Stimulated activated memory B cell treated with anti-CD40 and anti-IgM and Interleukin-4, amounts not matched to agents 10 μg/mL and 1 μg/mL and 100 μg/mL, for 72 hours (primary cell): ENCODE data around the gene ARL13A.
"Not testable (repeated sequence)": the region's sequence is repeated elsewhere in the genome, so short reads cannot be mapped to it uniquely, and the experiment has no call there.

Experiments
- ATAC-seq: fragments of 150-1000 bp; cut with Tn5 transposase; 2 replicates; pipeline ENCODE4 v1.10.0; 2021
- H3K27ac Mint-ChIP-seq: one replicate; pipeline ENCODE4 v1.8.0; 2022; ENCODE audit warnings: mild to moderate bottlenecking, mixed read lengths
- H3K27me3 Mint-ChIP-seq: one replicate; pipeline ENCODE4 v1.8.0; 2022; ENCODE audit warnings: mixed read lengths
- H3K36me3 Mint-ChIP-seq: one replicate; pipeline ENCODE4 v1.8.0; 2022; ENCODE audit warnings: mixed read lengths
- H3K4me1 Mint-ChIP-seq: one replicate; pipeline ENCODE4 v1.8.0; 2022; ENCODE audit warnings: mixed read lengths
- H3K4me3 Mint-ChIP-seq: one replicate; pipeline ENCODE4 v1.8.0; 2022; ENCODE audit warnings: mild to moderate bottlenecking, moderate library complexity, mixed read lengths
- H3K9me3 Mint-ChIP-seq: one replicate; pipeline ENCODE4 v1.8.0; 2022; ENCODE audit warnings: mixed read lengths

The ARL13A gene

DNA sequence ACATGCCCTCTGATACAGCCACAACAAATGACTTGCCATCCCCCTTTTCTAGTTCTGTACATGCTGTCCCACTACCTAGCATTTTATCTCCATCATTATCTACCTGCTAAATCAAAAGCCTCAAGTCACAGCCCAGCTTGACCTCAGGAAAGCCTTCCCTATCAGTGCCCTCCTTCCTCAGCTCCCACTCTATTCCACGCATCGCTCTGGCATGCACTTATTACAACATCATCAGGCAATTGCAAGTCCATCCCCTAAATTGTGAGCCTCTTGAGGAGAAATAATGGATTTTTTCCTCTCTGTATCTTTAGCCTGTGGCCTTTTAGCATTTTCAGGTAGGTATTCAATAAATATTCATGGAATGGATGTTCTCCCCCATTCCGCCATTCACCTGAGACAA is 5.7 kb downstream of the ARL13A start:
- Mint-ChIP-seq H3K4me3 (no peak overlapping the region), H3K9me3 (no peaks in the 10 kb centered on the region), H3K36me3 (peaks cover 21% of the 10 kb centered on the region), H3K27me3 (no peaks in the 10 kb centered on the region), H3K27ac (no peak overlapping the region), H3K4me1 (no peaks in the 10 kb centered on the region)
- ATAC-seq, result no peak

DNA sequence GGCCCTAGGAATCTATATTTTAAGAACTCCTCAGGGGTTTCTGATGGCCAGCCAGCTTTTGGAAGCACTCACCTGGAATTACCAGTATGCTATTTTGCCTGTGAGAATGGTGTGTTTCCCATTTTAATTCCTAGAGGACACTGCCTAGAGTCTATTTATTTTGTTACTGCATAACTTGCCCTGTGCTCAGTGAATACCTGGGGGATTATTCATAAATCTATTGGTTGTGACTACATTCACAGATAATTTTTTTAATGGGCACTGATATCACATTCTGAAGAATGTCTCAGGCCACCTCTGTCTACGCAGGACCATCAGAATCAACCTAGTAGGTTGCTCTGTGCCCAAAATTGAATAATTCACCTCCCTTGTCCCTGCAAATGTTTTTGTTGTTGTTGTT is 6.7 kb downstream of the ARL13A start:
- Mint-ChIP-seq H3K9me3 (no peaks in the 10 kb centered on the region), H3K4me3 (no peak overlapping the region), H3K27ac (no peak overlapping the region), H3K4me1 (no peaks in the 10 kb centered on the region), H3K36me3 (peaks cover 21% of the 10 kb centered on the region), H3K27me3 (no peaks in the 10 kb centered on the region)
- ATAC-seq, result no peak

DNA sequence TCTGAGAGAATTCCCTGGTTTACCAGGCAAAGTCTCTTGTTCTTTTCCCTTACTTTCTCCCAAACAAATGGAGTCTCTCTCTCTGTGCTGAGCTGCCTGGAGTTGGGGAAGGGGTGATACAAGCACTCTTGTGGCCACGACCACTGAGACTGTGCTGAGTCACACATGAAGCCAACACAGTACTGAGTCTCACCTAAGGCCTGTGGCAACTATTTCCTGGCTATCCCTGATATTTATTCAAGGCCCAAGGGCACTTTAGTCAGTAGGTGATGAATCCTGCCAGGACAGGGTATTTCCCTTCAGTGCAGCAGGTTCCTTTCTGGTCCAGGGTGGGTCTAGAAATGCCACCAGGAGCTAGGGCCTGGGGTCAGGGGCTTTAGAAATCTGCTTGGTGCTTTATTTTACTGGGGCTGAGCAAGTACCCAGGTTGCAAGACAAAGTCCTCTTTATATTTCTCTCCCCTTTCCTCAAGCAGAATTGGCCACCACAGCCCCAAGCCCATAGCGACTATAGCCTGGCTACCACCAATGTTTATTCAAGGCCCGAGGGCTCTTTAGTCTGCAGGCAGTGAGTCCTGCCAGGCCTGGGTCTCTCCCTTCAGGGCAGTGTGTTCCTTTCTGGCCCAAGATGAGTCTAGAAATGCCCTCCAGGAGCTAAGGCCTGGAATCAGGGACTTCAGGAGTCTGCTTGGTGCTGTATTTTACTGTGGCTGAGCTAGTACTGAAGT is 10.5 kb downstream of the ARL13A start:
- no peaks in the 10 kb centered on the region for H3K27me3 Mint-ChIP-seq
- H3K4me3 Mint-ChIP-seq, result no peak overlapping the region
- no peaks in the 10 kb centered on the region for H3K9me3 Mint-ChIP-seq
- H3K27ac Mint-ChIP-seq, result no peak overlapping the region
- no peak for ATAC-seq
- H3K4me1 Mint-ChIP-seq, result no peaks in the 10 kb centered on the region
- peaks cover 27% of the 10 kb centered on the region for H3K36me3 Mint-ChIP-seq

DNA sequence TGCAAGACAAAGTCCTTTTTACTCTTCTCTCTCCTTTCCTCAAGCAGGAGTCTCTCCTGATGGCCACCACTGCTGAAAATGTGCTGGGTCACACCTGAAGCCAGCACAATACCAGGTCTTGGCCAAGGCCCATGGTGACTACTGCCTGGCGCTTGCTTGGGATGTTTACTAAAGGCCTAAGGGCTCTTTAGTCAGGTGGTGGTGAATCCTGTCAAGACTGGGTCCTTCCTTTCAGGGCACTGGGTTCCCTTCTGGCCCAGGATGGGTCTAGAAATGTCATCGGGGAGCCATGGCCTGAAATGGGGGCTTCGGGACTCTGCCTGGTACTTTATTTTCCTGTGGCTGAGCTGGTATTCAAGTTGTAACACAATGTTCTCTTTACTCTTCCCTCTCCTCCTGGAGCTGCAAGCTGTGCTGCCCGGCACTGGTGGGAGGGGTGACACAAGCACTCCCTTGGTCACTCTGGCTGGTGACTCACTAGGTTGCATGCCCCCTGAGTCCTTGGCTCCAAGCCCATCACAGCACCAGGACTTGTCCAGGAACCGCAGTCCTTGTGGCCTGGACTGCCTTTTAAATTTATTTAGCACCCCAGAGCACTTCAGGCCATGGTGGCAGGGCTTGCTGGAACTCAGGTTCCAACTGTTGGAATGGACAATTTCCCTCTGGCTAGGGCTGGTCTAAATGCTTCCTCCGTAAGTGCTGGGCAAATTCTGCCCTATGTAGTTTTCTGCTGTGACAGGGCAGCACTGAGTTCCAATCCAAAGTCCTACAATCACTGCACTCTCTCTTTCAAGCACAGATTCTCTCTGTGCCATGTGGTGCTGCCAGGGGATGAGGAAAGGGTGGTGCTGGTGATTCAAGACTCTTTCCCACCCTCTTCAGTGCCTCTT is 11.3 kb downstream of the ARL13A start:
- no peak overlapping the region for H3K4me3 Mint-ChIP-seq
- no peaks in the 10 kb centered on the region for H3K27me3 Mint-ChIP-seq
- no peaks in the 10 kb centered on the region for H3K9me3 Mint-ChIP-seq
- peaks cover 23% of the 10 kb centered on the region for H3K36me3 Mint-ChIP-seq
- H3K4me1 Mint-ChIP-seq, result no peaks in the 10 kb centered on the region
- no peak overlapping the region for H3K27ac Mint-ChIP-seq
- no peak for ATAC-seq

- not testable (repeated sequence) for H3K27ac Mint-ChIP-seq, ATAC-seq, H3K4me1 Mint-ChIP-seq, H3K27me3 Mint-ChIP-seq, H3K9me3 Mint-ChIP-seq, H3K4me3 Mint-ChIP-seq
- H3K36me3 Mint-ChIP-seq, result peaks cover 28% of the 10 kb centered on the region
Observed at GRCh38 chrX:100981498-100981845, 12.0 kb downstream of the ARL13A start.

DNA sequence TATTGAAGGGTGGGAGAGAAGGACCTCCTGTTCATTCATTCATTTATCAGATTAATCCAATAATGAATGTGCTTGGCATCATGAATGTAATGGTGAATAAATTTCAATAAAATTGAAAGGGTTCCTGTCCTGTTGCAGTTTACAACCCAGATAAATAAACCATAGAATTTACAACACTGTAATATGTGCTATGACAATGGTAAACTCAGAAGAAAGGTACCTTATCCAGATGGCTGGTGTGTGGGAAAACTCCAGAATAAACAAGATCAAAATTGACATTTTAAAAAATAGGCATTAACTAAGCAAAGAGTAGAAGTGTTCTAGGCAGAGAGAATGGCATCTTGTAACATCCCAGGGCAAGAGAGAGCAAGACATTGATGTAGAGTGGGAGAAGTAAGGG is 15.3 kb downstream of the ARL13A start:
- Mint-ChIP-seq H3K27me3 (no peaks in the 10 kb centered on the region), H3K27ac (no peak overlapping the region), H3K36me3 (peaks cover 29% of the 10 kb centered on the region), H3K4me1 (peaks cover 3% of the 10 kb centered on the region), H3K4me3 (no peak overlapping the region), H3K9me3 (no peaks in the 10 kb centered on the region)
- no peak for ATAC-seq

GRCh38 chrX:100990139-100990538 is 20.6 kb downstream of the ARL13A start:
- Mint-ChIP-seq H3K4me3 (no peak overlapping the region), H3K9me3 (no peaks in the 10 kb centered on the region), H3K27me3 (no peaks in the 10 kb centered on the region), H3K4me1 (peaks cover 15% of the 10 kb centered on the region), H3K36me3 (peaks cover 27% of the 10 kb centered on the region), H3K27ac (no peak overlapping the region)
- no peak for ATAC-seq

DNA sequence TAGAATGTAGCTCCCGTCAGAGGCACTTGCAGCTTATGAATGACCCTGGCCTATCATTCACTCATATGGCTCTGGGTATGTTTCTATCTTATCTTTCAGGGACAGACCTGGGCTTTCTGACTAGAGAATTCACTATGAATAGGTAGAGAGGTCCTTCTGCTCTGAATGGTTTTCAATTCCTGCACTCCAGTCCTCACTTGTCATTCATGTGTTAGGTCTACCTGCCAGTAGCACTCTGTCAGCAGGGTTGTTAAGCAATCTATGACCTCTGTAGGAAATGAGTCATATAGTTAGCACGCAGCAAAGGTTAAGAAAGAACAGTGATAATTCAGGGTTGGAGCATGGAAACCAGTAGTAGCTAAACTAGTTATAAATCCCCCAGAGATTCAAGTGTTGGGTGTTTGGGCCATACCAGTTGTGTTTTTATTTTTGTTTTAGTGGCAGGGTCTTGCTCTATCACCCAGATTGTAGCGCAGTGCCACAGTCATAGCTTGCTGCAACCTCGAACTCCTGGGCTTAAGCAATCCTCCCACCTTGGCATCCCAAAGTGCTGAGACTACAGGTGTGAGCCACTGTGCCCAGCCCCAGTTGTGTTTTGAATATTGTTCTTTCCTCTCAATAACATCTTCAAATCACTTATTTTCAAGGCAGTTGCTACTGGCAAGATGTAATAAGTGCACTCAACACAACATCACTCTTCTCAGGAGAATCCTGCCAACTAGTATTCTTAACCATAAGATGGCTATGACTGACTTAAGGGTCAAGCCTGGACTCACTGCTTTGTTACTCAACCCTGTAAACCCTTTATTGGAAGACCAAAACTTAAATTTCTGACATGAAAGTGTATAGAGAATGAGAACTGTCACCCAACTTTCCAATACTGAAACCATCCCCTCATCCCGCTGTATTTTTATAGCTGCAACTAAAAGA is 25.1 kb downstream of the ARL13A start:
- peak; percentile 70 for ATAC-seq
- Mint-ChIP-seq H3K4me3 (no peak overlapping the region), H3K36me3 (peaks cover 6% of the 10 kb centered on the region), H3K4me1 (peaks cover 14% of the 10 kb centered on the region), H3K27me3 (no peaks in the 10 kb centered on the region), H3K27ac (peak overlapping the region; percentile 44), H3K9me3 (no peaks in the 10 kb centered on the region)

- H3K27me3 Mint-ChIP-seq, result no peaks in the 10 kb centered on the region
- no peak overlapping the region for H3K4me3 Mint-ChIP-seq
- no peaks in the 10 kb centered on the region for H3K9me3 Mint-ChIP-seq
- no peak for ATAC-seq
- peaks cover 10% of the 10 kb centered on the region for H3K4me1 Mint-ChIP-seq
- peaks cover 6% of the 10 kb centered on the region for H3K36me3 Mint-ChIP-seq
- H3K27ac Mint-ChIP-seq, result peak overlapping the region; percentile 44
Observed at GRCh38 chrX:100995469-100995868, 26.0 kb downstream of the ARL13A start.

DNA sequence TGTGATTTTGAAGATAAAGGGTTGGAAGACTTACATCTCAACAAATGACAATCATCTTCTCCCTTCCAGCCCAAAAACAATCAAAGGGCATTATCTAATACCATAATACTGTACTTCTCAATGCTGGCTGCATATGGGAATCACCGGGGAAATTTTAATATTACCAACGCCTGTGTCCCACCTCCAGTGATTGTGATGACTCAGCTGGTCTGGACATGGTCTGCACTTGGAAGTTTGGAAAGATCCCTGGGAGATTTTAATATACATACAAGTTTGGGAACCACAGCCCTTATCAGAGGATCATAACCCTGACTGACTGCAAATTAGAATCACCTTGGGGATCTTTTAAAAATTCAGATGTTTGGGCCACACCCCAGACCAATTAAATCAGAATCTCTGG is 29.9 kb downstream of the ARL13A start:
- Mint-ChIP-seq H3K36me3 (peaks cover 4% of the 10 kb centered on the region), H3K27me3 (no peaks in the 10 kb centered on the region), H3K4me3 (no peak overlapping the region), H3K27ac (no peak overlapping the region), H3K4me1 (peaks cover 7% of the 10 kb centered on the region), H3K9me3 (no peaks in the 10 kb centered on the region)
- ATAC-seq, result no peak

GRCh38 chrX:101009090-101009489 is 39.6 kb downstream of the ARL13A start:
- no peak for ATAC-seq
- no peaks in the 10 kb centered on the region for H3K27me3 Mint-ChIP-seq
- no peaks in the 10 kb centered on the region for H3K4me1 Mint-ChIP-seq
- peaks cover 36% of the 10 kb centered on the region for H3K36me3 Mint-ChIP-seq
- H3K4me3 Mint-ChIP-seq, result no peak overlapping the region
- H3K9me3 Mint-ChIP-seq, result no peaks in the 10 kb centered on the region
- H3K27ac Mint-ChIP-seq, result no peak overlapping the region

DNA sequence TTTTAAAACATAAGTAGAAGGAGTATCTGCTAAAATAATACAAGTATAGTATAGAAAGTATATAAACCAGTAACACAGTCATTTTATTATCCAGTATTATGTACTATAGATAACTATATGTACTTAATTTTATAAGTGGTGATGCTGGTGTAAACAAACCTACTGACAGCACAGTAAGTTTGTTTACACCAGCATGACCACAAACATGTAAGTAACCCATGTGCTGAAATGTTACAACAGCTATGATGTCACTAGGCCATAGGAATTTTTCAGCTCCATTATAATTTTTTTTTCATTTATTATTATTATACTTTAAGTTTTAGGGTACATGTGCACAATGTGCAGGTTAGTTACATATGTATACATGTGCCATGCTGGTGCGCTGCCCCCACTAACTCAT is 42.5 kb downstream of the ARL13A start:
- H3K4me1 Mint-ChIP-seq, H3K9me3 Mint-ChIP-seq, H3K27me3 Mint-ChIP-seq, H3K27ac Mint-ChIP-seq, ATAC-seq, H3K4me3 Mint-ChIP-seq: not testable (repeated sequence)
- peaks cover 31% of the 10 kb centered on the region for H3K36me3 Mint-ChIP-seq

DNA sequence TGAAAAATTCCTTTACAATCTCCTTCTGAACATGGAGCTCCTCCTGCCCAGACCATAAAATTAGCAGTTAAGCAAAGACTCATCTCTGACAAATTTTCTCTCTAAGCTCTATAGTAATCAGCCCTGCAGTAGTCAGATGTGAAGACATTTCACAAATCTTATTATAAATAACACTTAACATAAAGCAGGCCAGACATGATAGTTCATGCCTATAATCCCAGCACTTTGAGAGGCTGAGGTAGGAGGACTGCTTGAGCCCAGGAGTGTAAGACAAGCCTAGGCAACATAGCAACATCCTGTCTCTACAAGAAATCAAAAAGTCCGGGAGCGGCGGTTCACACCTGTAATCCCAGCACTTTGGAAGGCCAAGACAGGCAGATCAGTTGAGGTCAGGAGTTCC is 52.5 kb downstream of the ARL13A start:
- Mint-ChIP-seq H3K9me3 (no peaks in the 10 kb centered on the region), H3K27me3 (no peaks in the 10 kb centered on the region), H3K4me1 (no peaks in the 10 kb centered on the region), H3K36me3 (peaks cover 39% of the 10 kb centered on the region), H3K27ac (no peak overlapping the region), H3K4me3 (no peak overlapping the region)
- ATAC-seq, result no peak

DNA sequence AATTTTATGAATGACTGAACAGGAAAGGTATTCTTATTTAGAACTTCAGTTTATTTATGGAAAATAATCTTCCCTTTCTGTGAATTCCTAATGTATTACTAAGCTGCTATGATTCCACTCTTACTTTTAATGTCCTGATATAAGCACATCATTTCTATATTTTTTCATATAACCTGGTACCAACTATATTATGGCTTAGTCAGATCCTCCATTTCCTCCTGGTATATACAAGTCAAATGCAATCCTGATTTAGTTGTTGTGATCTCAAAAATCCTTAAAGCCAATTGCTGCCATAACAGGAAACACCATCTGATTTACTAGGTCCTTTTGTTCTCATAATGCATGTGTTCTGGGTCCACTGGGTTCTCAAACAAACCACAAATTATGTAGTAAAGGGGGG is 55.6 kb downstream of the ARL13A start:
- Mint-ChIP-seq H3K27me3 (no peaks in the 10 kb centered on the region), H3K27ac (no peak overlapping the region), H3K4me1 (peaks cover 5% of the 10 kb centered on the region), H3K9me3 (no peaks in the 10 kb centered on the region), H3K36me3 (peaks cover 59% of the 10 kb centered on the region), H3K4me3 (no peak overlapping the region)
- no peak for ATAC-seq

GRCh38 chrX:101028562-101028961 is 59.1 kb downstream of the ARL13A start:
- Mint-ChIP-seq H3K27ac (no peak overlapping the region), H3K27me3 (no peaks in the 10 kb centered on the region), H3K36me3 (peaks cover 56% of the 10 kb centered on the region), H3K9me3 (no peaks in the 10 kb centered on the region), H3K4me3 (no peak overlapping the region), H3K4me1 (peaks cover 5% of the 10 kb centered on the region)
- ATAC-seq, result no peak
